Right kidney (tissue), 1 donor: ENCODE data around the gene CPSF4.
"Not testable (repeated sequence)": the region's sequence is repeated elsewhere in the genome, so short reads cannot be mapped to it uniquely, and the experiment has no call there.

ENCODE experiments used
- DNase-seq: peaks from one replicate; pipeline ENCODE4 v3.0.0-alpha.2; 2016

CPSF4 gene

DNA sequence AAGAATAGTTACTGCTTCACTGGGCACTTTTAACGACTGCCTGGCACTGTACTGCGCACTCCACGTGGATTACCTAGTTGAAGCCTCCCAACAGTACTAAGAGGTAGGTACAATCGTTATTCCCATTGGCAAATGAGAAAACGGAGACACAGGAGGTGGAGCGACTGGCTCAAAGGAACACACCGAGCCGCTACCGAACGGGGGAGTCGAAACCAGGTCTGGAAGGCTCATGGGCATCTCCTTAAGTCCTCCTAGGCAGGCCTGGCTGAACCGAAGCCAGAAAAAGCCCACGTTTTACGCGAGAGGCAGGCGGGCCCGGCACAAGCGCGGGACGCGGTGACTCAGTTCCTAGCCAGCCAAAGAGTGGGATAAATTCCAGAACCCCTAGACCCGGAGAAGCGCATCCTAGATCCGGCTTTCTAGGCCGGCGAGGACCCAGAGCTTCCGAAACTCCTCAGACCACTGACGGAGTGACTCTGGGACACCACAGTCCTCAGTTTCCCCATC lies 30.8 kb upstream of the CPSF4 start:
- no peak for DNase-seq

DNA sequence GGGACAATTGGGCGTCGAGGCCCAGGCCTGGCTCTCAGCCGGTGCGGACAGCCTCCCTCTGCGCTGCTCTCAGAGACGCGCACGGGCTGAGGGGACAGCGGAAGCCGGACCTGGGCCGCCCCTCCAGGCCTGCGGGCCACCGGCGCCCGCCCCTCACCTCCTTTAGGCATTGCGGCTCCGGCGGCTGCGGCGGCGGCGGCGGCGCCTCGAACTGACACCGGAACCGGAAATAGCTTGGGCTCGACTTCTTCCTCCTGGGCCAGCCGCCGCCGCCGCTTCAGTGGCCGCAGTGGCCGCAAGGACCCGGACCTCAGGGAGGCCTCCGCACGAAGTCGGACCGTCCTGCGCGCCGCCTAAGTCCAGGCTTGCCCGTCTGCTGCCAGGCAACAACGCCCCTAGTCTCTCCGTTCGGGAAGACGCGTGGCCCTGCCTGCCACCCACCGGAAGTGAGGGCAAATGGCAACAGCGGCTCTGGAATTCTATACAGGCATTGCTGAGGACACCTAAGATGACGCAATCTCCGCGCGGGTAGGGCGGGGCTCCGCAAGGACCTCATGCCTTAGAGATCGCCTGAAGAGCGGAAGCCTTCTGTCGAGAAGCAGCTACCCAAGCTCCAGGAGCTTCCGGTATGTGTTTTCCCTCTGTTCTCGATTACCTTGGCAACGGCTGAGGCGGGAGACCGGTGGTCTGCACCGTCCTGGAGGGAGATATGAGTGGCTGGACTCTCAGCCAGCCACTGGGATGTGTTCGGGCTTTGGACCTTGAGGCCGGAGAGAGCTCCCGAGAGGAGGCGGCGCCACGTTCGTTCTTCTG lies 30.2 kb upstream of the CPSF4 start, which contains the start of the genes BUD31 and PDAP1:
BUD31 (plus strand) TSS at position 591 of the 813 bp plus-strand sequence. CDS start 2,124 bp downstream, outside the sequence.
PDAP1 (minus strand) TSS at position 219 of the 813 bp plus-strand sequence; CDS start at position 170, 49 bp downstream.
- DNase-seq: peak; percentile 100

DNA sequence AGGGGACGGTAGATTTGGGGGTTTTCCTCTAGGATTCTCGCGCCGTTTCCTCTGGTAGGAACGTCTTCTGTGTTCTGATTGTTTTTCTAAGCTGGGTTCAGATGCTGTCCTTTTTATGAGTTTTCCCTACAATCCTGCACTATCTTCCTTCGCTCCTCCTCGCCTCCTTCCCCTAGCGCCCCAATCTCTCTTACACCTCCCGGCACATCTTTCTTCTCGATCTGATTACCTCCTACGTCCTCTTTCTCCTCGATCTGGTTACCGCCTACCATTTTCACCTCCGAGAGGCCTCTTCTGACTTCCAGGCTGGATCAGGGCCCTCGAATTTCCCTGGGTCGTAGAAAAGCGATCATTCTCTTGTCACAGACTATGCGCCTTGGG lies 29.6 kb upstream of the CPSF4 start:
- no peak for DNase-seq

DNA sequence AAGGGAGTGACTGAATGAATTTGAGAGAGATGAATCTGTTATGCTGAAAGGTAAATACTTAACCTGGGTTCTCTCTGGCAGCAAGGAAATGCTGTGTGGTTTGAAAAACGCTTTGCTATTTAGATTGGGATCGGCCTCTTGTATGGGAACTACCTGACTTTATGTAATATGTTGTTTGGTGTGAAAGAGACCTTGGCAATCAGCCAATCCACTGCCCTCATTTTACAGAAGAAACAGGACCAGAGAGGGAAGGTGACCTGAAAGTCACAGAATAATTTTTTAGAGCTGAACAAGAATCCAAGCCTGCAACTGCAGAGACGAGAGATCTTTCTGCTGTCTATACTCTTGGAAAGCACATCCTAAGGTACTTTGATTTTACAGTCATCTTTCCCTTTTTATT lies 28.9 kb upstream of the CPSF4 start:
- DNase-seq: no peak

DNA sequence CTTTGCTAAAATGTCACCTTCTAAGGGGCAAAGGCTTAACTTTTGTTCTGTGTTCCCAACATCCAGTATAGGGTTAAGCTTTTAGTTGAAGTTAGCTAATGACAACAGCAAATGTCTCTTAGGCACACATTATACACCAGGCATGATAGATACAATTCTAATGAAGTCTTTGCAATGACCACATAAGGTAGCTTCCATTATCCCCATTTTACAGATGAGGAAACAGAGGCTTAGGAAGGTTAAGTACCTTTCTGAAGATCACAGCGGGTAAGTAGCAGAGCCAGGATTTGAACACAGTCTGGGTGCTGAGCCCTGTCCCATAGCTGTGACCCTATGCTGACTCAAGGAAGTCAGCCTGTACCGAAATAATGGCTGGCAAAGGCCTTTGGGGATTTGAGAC lies 28.1 kb upstream of the CPSF4 start:
- DNase-seq: no peak

DNA sequence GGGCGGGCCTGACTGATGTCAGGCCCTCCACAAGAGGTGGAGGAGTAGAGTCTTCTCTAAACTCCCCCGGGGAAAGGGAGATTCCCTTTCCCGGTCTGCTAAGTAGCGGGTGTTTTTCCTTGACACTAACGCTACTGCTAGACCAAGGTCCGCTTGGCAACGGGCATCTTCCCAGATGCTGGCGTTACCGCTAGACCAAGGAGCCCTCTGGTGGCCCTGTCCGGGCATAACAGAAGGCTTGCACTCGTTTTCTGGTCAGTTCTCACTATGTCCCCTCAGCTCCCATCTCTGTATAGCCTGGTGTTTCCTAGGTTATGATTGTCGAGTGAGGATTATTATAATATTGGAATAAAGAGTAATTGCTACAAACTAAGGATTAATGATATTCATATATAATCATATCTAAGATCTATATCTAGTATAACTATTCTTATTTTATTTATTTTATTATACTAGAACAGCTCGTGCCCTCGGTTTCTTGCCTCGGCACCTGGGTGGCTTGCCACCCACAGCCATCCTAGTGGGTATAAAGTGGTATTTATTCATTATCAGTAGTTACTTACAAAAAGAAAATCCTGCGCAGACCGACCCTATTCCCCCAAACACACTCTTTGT lies 23.1 kb upstream of the CPSF4 start:
- DNase-seq: not testable (repeated sequence)

DNA sequence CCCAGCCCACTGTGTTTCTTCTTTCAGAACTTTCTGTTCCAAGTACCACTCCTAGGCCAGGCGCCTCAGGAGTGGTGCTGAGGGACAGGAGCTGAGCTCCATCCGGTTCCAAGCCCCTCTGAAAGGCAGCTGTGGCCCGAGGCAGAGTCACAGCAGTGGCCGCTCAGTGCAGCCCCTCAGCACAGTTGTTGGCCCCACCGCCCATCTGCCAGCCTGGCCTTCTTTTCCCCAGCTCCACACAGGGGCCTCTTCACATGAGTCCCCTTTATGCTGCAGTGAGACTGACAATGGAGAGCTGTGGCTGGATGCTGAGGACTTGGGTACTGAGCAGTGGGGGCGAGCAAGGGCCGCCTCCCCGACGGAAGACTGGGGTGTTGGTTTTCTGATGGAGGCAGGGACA lies 20.5 kb upstream of the CPSF4 start:
- no peak for DNase-seq

DNA sequence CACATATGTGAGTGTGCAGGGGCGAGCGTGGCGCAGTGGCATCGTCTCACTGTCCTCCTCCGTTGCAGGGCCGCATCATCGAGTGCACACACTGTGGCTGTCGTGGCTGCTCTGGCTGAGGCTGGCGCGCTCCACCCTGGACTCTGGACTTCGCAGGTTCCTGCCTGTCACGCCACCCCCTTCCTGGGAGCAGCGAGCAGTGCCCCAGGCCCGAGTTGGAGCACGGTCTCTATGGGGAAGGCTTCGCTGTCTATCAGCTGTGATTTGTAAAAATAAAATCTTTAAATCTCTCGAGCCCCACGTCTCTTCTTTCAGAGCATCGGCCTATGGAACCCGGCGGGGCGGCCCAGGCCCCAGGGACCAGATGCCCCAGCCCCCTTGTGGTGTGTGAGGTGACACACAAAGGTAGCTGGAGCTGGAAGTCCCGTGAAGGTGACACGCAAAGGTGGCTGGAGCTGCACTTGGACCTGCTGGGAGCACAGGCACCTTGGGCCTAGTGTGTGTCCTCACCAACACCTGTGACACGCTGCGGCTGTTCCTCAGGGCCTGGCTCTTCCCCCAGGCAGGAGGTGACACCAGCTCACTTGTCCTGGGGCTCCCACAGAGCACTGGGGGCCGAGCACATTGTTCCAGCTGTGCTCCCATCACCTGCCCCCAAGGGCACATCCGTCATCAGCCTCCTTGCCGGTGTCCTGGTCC lies 19.3 kb upstream of the CPSF4 start:
- DNase-seq: no peak

DNA sequence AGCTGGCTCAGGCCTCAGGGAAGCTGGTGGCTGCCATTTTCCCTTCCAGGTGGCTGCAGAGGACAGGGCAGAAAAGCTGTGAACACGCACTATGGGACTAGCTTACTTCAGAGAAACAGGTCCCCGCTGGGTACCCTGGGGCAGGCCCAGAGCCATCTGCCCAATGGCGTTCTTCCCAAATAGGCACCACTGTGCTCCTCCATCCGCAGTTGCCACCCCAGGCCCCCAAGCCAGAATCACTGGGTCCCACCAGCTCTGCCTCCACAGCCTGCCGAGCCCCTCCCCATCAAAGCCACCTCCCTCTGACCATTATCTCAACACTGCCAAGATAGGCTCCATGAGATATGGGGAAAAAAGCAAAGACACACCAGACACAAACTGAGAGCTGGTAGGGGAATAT lies 18.5 kb upstream of the CPSF4 start:
- no peak for DNase-seq

DNA sequence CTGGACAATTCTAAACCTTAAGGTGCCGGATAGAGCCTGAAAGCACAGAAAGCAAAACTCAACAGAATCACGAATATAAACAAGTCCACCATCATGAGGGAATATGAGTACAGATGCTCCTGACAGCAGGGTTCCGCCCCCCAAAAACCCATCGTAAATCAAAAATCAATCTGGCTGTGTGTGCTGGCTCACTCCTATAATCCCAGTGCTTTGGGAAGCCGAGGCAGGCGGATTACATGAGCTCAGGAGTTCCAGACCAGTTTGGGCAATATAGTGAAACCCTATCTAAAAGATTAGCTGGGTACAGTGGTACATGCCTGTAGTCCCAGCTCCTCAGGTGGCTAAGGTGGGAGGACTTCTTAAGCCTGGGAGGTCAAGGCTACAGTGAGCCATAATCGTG lies 17.8 kb upstream of the CPSF4 start:
- no peak for DNase-seq

DNA sequence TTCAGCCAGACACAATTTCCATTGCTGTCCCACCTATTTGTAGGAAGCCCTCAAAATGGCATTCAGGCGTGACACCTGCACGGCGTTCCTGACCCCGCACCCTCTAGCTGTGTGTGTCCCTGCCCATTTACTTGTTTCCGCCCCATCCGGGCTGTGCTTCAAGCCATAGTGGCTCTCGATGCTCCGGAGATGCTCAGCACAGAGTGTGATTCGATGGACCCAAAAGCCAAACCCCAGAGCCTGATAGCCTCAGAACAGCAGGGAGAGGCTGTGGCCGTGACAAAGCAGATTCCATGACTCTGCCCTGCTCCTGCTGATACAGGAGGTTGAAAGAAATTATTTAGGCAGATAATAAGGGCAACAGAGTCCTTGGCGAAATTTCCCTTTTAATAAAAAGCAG lies 16.6 kb upstream of the CPSF4 start:
- no peak for DNase-seq

DNA sequence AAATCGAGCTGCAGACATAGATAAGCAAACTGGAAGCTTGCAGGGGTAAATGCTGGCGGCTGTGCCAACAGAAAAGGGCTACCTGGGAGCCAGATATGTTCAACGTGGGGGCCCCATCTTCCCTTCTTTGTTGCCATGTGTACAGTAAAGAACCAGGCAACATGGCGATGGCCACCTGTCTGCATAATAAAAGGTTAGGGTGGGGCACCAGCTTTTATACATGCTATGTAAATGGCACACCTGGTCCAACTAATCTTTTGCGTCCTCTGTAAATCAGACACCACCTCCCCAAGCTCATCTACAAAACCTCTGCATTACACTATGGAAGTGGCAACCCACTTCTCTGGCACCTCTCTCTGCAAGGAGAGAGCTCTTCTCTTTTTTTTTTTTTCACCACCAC lies 16.1 kb upstream of the CPSF4 start:
- no peak for DNase-seq

DNA sequence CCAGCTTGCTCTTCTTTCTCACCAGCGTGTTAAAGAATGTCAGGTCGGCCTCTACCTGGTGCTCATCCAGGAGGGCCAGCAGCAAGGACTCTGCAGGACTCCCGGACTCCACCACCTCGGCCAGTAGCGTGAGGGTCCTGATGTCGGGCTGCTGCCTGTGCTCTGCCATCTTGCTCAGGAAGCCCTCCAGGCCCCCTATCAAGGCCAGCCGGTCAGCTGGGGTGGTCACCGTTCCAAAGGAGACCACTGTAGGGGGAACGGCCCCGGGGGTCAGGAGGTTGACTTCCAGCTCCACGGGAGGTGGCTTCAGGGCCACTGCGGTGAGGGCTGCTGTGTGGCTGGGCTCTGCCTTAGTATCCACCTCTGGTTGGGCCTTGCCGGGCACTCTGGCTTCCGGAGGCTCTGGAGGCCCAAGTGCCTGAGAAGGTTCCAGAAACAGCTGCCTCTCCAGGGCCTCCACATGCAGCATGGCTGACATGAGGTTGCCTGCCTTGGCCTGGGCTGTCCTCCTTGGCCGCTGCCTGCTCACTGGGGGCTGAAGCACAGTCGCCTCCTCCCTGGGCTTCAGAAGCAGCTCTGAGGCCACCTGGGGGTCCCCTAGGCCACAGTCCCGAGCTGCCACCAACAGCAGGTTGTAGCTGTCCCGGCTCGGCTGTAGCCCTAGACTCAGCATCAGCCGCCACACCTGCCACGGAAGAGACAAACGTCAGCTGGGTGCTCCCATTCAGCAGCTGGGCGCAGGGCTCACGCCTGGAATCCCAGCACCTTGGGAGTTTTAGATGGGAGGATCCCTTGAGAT lies 13.6 kb upstream of the CPSF4 start:
- DNase-seq: no peak

DNA sequence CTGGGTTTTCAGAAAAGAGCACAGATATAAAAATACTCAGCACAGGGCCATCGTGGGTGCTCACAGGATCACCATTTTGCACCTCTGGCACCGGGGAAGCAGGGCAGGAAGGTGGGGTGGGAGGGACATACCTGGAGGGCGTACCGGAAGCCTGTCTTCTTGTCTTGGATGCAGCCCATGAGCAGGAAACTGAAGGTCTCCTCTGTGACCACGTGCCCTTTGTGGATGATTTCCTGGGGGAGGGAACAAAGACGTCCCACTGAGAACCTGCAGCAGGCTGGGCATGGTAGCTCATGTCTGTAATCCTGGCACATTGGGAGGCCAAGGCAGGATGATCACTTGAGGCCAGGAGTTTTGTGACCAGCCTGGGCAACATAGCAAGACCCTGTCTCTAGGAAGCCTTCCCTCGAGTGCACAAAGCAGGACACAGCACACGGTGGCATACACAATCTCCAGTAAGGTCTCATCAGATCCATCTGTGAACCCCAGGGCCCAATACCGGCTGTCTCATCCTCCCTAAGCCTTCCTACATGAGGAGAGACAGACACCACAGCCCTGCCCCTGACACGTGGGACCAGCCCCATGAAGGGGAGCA lies 9.7 kb upstream of the CPSF4 start:
- DNase-seq: no peak

DNA sequence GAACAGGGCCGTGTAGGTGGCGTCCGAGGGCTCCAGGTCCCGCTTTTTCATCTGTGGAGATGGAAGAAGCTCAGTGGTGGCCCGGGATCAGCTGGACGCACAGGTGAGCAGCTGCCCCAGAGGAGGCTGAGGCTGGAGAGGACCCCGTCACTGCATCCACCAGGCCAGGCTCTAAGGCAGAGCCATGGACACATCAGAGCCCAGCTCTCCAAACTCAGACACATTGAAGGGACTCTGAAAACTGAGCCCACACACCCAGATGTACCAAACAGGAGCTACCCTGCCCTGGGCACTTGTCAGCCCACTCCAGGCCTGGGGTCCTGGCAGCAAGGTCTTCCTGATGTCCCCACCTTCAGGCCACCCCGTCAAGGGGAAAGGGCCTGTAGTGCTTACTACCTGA lies 9.0 kb upstream of the CPSF4 start:
- no peak for DNase-seq

DNA sequence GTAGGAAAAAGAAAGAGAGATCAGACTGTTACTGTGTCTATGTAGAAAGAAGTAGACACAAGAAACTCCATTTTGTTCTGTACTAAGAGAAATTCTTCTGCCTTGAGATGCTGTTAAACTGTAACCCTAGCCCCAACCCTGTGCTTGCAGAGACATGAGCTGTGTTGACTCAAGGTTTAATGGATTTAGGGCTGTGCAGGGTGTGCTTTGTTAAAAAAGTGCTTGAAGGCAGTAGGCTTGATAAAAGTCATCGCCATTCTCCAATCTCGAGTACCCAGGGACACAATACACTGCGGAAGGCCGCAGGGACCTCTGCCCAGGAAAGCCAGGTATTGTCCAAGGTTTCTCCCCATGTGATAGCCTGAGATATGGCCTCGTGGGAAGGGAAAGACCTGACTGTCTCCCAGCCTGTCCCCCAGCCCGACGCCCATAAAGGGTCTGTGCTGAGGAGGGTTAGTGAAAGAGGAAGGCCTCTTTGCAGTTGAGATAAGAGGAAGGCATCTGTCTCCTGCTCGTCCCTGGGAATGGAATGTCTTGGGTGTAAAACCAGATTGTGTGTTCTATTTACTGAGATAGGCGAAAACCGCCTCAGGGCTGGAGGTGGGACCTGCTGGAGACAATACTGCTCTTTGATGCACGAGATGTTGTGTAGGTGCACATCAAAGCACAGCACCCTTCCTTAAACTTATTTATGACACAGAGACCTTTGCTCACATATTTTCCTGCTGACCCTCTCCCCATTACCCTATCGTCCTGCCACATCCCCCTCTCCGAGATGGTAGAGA lies 6.8 kb upstream of the CPSF4 start:
- DNase-seq: not testable (repeated sequence)

DNA sequence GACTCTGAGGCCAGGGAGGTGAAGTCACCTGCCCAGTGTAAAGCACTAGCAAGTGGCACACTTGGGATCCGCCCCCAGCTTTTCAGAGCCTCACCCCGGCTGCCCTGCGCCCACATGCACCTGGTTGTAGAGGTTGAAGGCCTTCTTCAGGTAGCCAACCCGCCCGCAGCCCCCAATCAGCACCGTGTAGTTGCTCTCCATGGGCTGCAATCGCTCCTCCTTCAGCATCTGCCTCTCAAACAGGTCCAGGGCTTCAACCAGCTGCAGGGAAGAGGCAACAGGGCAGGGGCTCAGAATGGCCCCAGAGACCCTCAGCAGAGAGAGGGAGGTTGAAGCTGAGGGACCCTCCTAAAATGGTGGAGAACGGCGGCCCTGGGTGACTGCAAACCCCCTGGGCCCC lies 5.6 kb upstream of the CPSF4 start:
- no peak for DNase-seq

DNA sequence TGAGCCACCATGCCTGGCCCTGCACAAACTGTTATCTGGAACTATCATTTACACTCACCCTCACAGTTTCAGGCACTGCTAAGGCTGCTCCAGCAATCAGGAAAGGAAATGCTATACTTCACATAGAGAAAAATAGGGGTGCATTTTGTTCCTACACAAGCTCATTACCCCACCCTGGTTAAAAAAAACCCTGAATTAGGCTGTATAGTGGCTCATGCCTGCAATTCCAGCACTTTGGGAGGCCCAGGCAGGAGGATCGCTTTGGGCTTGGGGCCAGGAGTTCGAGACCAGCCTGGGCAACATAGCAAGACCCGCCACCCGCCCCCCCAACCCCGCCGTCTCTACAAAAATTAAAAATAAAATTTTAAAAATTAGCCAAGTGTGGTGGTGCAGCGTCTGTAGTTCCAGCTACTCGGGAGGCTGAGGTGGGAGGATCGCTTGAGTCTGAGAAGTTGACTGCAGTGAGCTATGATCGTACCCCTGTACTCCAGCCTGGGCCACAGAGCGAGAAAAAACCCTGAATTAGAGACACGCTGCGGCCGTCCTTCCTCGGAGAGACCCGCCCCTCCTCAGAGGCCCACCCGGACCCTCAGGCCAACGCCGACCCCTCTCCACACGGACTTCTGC lies 684 bp upstream of the CPSF4 start:
- DNase-seq: no peak

DNA sequence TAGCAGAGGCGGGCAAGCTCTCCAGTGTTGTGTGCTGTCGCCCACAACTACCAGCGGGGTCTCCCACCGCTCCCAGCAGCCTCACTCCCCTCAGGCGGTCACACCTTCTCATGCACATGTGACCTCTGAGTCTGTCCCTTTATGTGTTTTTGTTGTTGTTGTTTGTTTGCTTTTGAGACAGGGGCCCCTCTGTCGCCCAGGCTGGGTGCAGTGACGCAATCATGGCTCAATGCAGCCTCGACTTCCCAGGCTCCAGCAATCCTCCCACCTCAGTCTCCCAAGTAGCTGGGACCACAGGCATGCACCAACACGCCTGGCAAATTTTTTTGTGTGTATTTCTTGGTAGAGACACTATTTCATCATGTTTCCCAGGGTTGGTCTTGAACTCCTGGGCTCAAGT lies 1.5 kb downstream of the CPSF4 start:
- no peak for DNase-seq

DNA sequence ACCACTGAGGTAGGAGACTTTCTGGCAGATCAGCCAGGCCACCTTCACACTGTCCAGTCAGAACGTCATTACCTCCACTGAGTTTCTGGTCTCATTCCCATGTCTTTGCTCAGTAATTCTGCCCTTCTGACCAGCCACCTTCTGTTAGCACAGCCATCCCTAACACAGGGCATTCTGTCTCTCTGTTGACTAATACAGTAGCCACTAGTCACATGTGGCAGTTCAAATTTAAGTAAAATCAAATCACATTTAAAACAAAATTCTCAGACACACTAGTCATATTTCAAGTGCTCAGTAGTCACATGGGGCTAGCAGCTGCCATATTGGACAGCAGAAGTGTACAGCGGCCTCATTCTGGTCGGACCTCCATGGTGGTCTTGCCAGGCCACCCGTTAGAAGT lies 7.4 kb downstream of the CPSF4 start:
- no peak for DNase-seq

DNA sequence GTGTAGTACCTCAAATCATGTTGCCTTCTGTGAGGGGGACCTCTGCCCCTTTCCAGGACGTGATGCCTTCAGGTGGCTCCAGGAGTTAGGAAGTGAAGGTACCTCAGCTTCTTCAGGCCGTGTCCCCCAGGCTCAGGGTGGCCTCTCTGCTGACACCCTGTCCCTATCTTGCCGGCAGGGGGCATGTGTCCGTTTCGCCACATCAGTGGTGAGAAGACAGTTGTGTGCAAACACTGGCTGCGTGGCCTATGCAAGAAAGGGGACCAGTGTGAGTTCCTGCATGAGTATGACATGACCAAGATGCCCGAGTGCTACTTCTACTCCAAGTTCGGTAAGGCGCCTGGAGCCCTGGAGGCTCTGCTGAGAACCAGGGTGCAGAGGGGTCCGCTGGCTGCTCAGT lies 9.2 kb downstream of the CPSF4 start:
- no peak for DNase-seq
